ENCODE results near the gene HRH2. TPM values are rescaled to one million over a fixed set of nuclear protein-coding genes. Genes with fewer than 3 reads are reported as not detected.

HRH2 gene
- total and polyA plus RNA-seq, 3 donors from 2014 or later: 0.47 to 1.4 (median 1.3) TPM

GRCh38 chr5:175656966-175657365 lies 905 bp upstream of the HRH2 start:
- Histone ChIP-seq H3K27me3 (no peaks in the 10 kb centered on the region), H3K27ac (no peak overlapping the region), H3K4me3 (no peak overlapping the region), H3K4me1 (no peaks in the 10 kb centered on the region), H3K36me3 (ENCODE audit: low read depth, missing control alignments) (no peaks in the 10 kb centered on the region), H3K9me3 (no peaks in the 10 kb centered on the region)
- 24 to 45% methylated on average over 7 to 8 of the region's 8 CpGs for WGBS, 2 donors
- intact Hi-C loops (cut with DNase I; ENCODE audit: low total_unique reads): no loop called here
- DNase-seq: no peak
- no peak for TF ChIP-seq POLR2A (IDR thresholded peaks at IDR 0.05)
- TF ChIP-seq CTCF (IDR thresholded peaks at IDR 0.05): no peak

- intact Hi-C loops (cut with DNase I; ENCODE audit: low total_unique reads): no loop called here
Measured at GRCh38 chr5:175658299-175659145, 651 bp downstream of the HRH2 start.

GRCh38 chr5:175659546-175660253 lies 1.8 kb downstream of the HRH2 start:
- no peaks in the 10 kb centered on the region for H3K36me3 ChIP-seq (ENCODE audit: low read depth, missing control alignments)
- intact Hi-C loops (cut with DNase I; ENCODE audit: low total_unique reads): no loop called here
- H3K4me3 ChIP-seq: no peak overlapping the region
- no peak for DNase-seq
- no peaks in the 10 kb centered on the region for H3K4me1 ChIP-seq
- WGBS, 2 donors: 74 to 76% methylated on average over 12 to 13 of the region's 13 CpGs
- H3K27me3 ChIP-seq: no peaks in the 10 kb centered on the region
- H3K9me3 ChIP-seq: no peaks in the 10 kb centered on the region
- no peak overlapping the region for H3K27ac ChIP-seq
- TF ChIP-seq POLR2A (IDR thresholded peaks at IDR 0.05): no peak
- TF ChIP-seq CTCF (IDR thresholded peaks at IDR 0.05): no peak

More at GRCh38 chr5:175658299-175659145, 651 bp downstream of the HRH2 start:
- DNase-seq: no peak
- H3K4me1 ChIP-seq: no peaks in the 10 kb centered on the region
- H3K36me3 ChIP-seq (ENCODE audit: low read depth, missing control alignments): no peaks in the 10 kb centered on the region
- no peak overlapping the region for H3K27ac ChIP-seq
- H3K4me3 ChIP-seq: peak overlapping the region; percentile 48
- WGBS, 2 donors: 9 to 10% methylated on average over 32 to 33 of the region's 41 CpGs
- H3K27me3 ChIP-seq: no peaks in the 10 kb centered on the region
- no peaks in the 10 kb centered on the region for H3K9me3 ChIP-seq
- TF ChIP-seq POLR2A (IDR thresholded peaks at IDR 0.05): no peak
- TF ChIP-seq CTCF (IDR thresholded peaks at IDR 0.05): no peak

- TF ChIP-seq CTCF (IDR thresholded peaks at IDR 0.05) (no peak), POLR2A (IDR thresholded peaks at IDR 0.05) (no peak)
- no peak overlapping the region for H3K27ac ChIP-seq
- H3K36me3 ChIP-seq (ENCODE audit: low read depth, missing control alignments): no peaks in the 10 kb centered on the region
- intact Hi-C loops (cut with DNase I; ENCODE audit: low total_unique reads): no loop called here
- no peaks in the 10 kb centered on the region for H3K27me3 ChIP-seq
- WGBS, 2 donors: 64 to 68% methylated on average over 16 of the region's 16 CpGs
- no peak overlapping the region for H3K4me3 ChIP-seq
- no peaks in the 10 kb centered on the region for H3K4me1 ChIP-seq
- no peak for DNase-seq
- no peaks in the 10 kb centered on the region for H3K9me3 ChIP-seq
Measured at GRCh38 chr5:175663186-175664184, 5.6 kb downstream of the HRH2 start.
